H7 (cell line): Measurements from ENCODE around the gene AAK1. TPM values are rescaled to one million over a fixed set of nuclear protein-coding genes. Genes with fewer than 3 reads are reported as not detected.

Source experiments
- DNase-seq: peaks from one replicate; pipeline ENCODE4 v3.0.0; 2012
- H3K27me3 ChIP-seq: 2 replicates; pipeline ENCODE4 v1.6.0; 2011; ENCODE audit warnings: mild to moderate bottlenecking, low read length; ENCODE audit not compliant: control insufficient read depth, insufficient read depth
- H3K36me3 ChIP-seq: replicated peaks from 2 replicates; pipeline ENCODE4 v1.5.1; 2011; ENCODE audit warnings: low read length; ENCODE audit not compliant: control insufficient read depth, insufficient read depth
- H3K4me3 ChIP-seq: 2 replicates; pipeline ENCODE4 v1.5.1; 2011; ENCODE audit warnings: low read depth, mild to moderate bottlenecking, control low read depth, low read length, moderate library complexity; ENCODE audit not compliant: insufficient read depth
- total RNA-seq: library from RNA; depleted of rRNA; stranded (reverse); fragments of >200 nt; shearing (Covaris generic); gene quantifications from 2 replicates; pipeline ENCODE4 v1.2.3, GENCODE V29; 2014

AAK1 gene
- total RNA-seq, 1 experiment from 2014 or later: 26.5 TPM

DNA sequence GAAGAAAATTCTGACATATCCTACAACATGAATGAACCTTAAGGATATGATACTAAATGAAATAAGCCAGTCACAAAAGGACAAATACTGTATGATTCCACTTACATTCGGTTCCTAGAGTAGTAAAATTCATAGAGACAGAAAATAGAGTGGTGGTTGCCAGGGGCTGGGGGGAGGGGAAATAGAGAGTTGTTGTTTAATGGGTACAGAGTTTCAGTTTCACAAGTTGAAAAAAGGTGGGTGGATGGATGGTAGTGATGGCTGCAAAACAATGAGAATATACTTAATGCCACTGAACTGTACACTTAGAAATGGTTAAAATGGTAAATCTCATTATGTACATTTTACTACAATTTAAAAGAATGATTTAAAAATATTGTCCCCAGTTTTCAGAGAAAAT is 153.1 kb downstream of the AAK1 start:
- no peak for DNase-seq
- no peak overlapping the region for H3K4me3 ChIP-seq
- H3K27me3 ChIP-seq: no peaks in the 10 kb centered on the region
- H3K36me3 ChIP-seq: no peaks in the 10 kb centered on the region

DNA sequence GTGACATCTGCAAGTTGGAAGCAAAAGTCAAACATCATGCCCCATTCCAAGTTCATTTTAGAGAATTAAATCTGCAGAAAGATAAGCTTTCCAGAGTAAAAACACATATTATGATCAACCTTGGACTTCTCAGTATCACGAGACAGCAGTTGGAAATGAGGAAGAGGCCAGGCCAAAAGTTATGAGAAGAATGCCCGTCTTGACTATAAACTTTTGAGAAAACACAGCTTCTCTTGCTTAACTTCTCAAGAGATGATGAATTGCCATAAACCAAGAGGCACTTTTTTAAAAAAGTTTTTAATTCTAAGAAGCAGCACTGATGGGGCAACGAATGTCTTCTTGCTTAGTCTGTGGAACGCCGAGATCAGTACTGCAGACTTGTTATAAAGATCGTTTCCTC is 153.7 kb downstream of the AAK1 start:
- Histone ChIP-seq H3K27me3 (no peaks in the 10 kb centered on the region), H3K4me3 (no peak overlapping the region), H3K36me3 (no peaks in the 10 kb centered on the region)
- DNase-seq: no peak

DNA sequence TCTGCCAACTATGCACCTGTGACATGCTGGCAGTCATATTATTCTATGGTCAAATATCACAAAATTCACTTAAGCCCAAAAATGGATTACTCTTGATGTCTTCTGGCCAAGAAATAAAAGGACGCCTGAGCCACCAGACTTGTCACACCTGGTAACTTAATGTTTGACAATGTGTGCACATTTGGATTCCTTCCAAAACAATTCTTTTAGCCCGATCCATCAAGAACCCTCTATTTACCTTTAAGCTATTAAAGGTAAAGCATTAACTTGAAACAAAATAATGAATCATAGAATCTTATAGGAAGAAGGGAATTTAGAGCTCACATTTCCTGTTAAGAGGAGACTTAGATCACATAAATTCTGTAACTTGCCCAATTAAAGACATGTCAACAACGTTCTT is 159.8 kb downstream of the AAK1 start:
- no peak for DNase-seq
- Histone ChIP-seq H3K4me3 (no peak overlapping the region), H3K27me3 (no peaks in the 10 kb centered on the region), H3K36me3 (no peaks in the 10 kb centered on the region)

DNA sequence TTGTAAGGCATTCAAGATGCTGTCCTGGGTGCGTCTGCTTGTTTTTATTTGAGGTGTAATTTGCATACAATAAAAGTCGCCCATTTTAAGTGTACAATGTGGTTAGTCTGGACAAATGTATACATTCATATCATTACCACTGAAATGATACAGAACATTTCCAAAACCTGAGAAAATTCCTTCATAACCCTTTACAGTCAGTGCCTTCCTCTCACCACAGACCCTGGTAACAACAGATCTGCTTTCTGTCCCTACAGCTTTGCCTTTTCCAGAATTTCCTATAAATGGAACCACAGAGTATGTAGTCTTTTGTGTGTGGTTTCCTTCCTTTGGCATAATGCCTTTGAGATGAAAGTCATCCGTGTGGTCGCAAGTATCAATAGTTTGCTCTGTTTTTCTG is 160.5 kb downstream of the AAK1 start:
- Histone ChIP-seq H3K27me3 (no peaks in the 10 kb centered on the region), H3K36me3 (no peaks in the 10 kb centered on the region), H3K4me3 (no peak overlapping the region)
- DNase-seq: no peak

DNA sequence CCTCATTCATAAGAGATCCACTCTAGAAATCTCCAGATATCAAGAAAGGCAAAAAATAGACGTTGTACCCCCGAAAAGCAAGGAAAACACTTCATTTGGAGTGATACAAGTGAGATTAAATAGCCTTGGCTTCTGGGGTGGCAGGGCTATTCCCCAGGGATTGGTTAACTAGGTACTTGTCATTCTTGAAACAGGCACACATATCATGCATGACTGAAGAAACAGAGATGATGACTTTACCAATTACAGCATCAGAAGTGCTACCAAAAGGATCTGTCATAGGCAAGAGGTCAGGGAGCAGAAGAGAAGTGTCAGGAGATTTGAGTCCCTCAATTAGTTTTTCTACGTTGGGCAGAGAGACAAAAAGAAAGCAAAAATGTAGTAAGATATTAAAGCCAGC is 161.1 kb downstream of the AAK1 start:
- H3K4me3 ChIP-seq: no peak overlapping the region
- no peak for DNase-seq
- no peaks in the 10 kb centered on the region for H3K36me3 ChIP-seq
- no peaks in the 10 kb centered on the region for H3K27me3 ChIP-seq

DNA sequence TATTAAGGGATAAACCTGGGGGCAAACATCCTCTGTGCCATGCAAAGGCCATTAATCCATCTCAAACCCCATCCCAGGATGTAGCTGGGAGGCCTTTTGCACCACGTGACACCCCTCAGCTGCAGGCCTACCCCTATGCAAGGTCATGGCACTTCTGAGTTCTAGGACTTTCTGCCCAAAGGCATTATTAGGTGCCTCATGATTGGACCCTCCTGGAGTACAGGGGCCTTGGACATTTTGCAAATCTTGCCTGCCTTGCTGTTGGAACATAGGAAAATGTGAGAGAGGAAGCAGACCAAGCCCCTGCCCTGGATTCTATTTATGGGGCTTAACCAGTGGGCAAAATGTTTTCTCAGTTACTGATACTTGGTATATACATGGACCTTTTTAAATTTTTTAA is 162.1 kb downstream of the AAK1 start:
- no peaks in the 10 kb centered on the region for H3K27me3 ChIP-seq
- DNase-seq: no peak

DNA sequence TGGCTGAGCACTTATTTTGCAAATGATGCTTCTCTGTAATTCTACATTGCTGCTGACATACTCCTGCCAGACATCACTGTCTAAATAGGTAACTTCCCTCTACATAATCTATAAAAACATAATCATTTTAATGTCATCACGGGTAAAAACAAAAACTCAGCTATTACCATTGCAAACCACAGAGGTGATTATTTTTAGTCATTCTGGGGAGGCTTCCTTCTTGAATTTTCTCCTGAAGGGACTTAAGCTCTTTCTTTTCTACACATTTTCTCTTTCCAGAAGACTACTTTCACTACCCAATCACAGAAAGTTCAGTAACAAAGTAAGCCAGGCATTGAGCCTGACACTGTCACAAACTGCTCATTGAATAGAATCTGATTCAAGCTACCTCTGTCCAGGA is 165.9 kb downstream of the AAK1 start:
- Histone ChIP-seq H3K27me3 (no peaks in the 10 kb centered on the region), H3K4me3 (no peak overlapping the region), H3K36me3 (no peaks in the 10 kb centered on the region)
- no peak for DNase-seq

More for the DNA sequence above, 162.1 kb downstream of the AAK1 start:
- H3K4me3 ChIP-seq: no peak overlapping the region
- H3K36me3 ChIP-seq: no peaks in the 10 kb centered on the region

DNA sequence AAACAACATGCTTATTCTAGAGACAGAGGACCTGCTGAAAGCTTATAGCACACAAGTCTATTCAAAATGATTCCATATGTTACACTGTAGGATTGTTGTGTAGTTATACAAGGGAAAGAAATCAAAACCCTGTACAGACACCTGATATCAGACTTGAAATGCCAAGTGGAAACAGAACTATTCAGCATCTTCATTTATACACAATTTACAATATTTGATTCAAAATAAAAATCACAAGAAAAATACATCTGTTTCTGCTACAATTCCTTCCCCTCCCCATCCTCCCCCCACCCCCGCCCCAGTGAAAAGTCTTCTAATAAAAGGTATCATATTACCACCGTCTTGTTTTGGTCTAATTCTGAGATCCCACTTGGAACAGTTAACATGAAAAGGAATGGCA is 168.9 kb downstream of the AAK1 start:
- H3K36me3 ChIP-seq: no peaks in the 10 kb centered on the region
- H3K4me3 ChIP-seq: no peak overlapping the region
- H3K27me3 ChIP-seq: no peaks in the 10 kb centered on the region
- DNase-seq: no peak

DNA sequence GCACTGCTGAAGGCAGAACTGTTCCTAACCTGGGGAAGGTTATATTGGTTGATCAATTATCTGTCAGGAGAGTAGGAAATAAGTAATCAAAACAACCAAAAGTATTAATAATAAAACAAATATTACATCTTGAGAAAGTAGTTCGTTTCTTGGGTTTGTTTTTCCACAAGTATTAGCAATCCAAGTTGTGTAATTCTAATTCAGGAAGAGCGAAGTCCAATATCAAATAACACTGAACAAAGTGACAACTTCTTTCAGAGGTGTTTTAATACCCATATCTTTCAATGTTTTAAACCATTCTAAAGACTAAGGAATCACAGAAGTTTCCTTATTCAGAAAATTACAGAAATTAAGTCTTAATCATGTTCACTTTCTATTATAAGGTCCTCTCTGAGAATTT is 171.7 kb downstream of the AAK1 start:
- no peak overlapping the region for H3K4me3 ChIP-seq
- no peaks in the 10 kb centered on the region for H3K36me3 ChIP-seq
- no peak for DNase-seq

DNA sequence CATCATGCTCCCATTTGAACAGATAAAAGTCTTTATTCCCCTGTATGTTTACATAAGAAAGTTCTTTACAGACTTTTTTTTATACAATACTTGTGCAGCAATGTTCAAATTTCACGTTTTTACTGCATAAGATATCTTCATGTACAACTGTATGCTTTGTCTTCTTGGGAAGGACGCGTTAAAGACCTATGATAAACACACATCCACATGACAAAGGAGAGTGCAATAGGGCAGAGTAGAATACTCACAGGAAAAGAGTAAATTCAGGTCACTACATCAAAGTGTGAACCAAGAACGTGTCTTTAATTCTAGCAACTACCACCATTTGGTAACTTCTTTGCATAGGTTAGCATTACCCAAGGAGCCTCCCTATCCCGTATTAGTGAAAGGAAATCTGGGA is 172.6 kb downstream of the AAK1 start:
- H3K36me3 ChIP-seq: no peaks in the 10 kb centered on the region; the same call in 1 of the 2 replicates
- H3K4me3 ChIP-seq: no peak overlapping the region
- H3K27me3 ChIP-seq: no peaks in the 10 kb centered on the region
- no peak for DNase-seq

More for the DNA sequence above, 171.7 kb downstream of the AAK1 start:
- no peaks in the 10 kb centered on the region for H3K27me3 ChIP-seq

DNA sequence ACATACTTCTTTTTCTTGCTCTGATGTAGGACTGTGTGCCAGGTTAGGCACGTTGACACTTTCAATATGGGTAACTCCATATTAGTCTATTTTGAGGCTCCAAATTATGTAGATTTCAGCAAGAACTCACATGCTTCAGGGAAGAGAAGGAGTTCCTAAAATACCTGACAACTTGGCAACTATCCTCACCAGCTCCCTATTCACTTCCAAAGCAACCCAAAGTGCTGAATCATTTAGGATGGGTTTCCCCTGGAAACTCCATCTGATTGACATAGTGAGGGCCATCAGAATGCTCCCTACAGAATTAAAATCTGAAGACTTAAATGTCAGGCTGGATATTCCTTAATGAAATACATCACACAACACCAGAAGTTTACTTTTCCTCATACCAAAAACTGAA is 173.8 kb downstream of the AAK1 start:
- no peak for DNase-seq
- Histone ChIP-seq H3K4me3 (no peak overlapping the region), H3K36me3 (no peaks in the 10 kb centered on the region; the same call in none of the 2 replicates), H3K27me3 (no peaks in the 10 kb centered on the region)

DNA sequence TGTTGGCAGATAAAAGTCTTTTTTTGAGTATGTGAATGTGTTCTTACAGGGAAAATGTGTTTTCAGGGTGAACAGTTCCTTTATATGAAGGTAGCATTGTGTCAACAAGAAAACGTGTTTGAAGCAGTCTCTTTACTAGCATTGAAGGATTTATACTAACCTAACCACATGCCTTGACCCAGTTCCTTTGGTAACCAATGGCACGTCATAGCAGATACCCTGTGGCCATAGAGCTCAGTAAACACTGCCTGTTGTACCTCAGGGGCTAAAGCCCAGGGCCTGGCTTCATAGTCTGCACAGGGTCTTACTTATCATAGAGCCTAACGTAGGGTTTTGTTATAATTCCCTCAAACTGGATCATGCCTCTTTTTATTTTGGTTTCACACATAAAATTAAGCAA is 174.2 kb downstream of the AAK1 start:
- Histone ChIP-seq H3K27me3 (no peaks in the 10 kb centered on the region), H3K4me3 (no peak overlapping the region), H3K36me3 (no peaks in the 10 kb centered on the region; the same call in none of the 2 replicates)
- no peak for DNase-seq

DNA sequence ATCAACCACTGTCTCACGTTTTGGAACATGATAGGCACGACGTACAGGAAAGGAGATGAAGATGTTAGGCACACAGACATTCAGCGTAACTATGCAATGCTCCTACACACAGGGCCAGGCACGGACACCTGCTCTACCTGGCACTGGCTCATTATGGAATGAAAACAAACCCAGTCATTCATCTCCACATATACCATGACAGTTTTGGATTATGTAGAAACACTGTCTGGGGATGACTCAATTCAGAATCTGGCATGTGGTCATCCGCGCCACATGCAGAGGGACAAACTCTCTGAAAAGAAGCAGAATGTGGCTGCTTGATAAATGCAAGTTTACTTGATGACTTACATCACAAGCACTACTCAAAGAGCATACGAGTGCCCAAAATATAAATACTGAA is 176.8 kb downstream of the AAK1 start:
- no peak for DNase-seq
- Histone ChIP-seq H3K27me3 (no peaks in the 10 kb centered on the region), H3K4me3 (no peak overlapping the region), H3K36me3 (no peaks in the 10 kb centered on the region; the same call in none of the 2 replicates)

DNA sequence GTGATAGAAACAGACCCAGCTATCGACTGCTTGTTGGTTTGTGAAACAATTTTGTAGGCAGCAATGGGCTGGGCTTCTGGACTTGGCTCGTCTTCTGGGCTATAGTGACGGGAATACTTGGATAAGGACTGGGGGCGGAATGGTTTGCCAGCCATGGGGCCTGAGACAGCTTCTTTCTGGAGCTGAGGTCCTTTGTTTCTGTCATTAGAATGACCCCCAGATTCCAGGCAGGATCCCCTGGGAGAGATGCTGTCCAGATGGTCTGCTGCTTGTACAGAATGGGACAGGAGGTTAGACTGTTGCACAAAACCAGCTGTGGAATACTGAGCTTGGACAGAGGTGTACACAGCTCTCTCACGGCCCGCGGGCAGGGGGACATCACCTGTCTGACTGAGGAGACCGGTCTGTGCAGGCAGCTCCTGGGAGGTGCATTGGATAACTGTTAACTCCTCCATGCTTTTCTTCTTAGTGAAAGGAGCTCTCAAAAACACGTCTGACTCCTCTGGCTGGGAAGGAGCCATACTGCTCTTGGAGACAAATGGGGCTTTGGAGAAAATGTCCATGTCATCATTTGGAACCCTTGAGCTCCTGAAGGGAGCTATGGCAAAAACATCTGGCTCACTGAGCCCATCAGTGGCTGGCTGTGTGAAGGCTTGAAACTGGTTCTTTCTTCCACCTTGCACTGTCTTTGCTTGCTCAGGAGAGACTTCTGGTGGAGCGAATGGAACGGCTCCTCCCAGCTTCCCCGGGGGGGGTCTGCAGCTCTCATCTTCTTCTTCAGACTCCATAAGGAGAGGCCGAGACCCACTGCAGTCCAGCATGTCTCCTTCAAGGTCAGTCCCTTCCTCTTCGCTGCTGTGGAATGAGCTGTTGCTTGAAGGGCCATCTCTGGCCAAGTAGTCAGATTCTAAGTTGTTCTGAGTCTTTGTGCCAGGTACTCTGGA is 177.8 kb downstream of the AAK1 start:
- H3K27me3 ChIP-seq: no peaks in the 10 kb centered on the region
- no peak for DNase-seq

DNA sequence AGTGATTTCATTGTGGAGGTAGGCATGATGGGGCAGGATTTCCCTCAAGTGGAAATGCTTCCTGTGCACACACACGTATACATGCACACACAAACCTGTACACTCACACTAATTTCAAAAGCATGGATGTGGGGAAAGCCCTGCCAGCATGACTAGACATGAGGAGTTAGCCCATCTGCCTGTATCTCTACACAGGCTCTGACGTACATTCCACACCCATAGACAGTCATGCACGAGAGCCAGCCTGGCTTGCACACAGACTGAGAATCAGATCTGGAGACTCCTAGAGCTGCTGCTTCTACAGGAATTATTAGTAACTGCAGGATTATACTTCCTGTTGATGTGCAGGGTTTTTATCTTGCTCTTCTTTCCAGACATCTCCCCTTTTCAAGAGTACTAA is 179.0 kb downstream of the AAK1 start:
- DNase-seq: no peak
- Histone ChIP-seq H3K27me3 (no peaks in the 10 kb centered on the region), H3K4me3 (no peak overlapping the region), H3K36me3 (no peaks in the 10 kb centered on the region; the same call in none of the 2 replicates)

More for the DNA sequence above, 177.8 kb downstream of the AAK1 start:
- no peaks in the 10 kb centered on the region; the same call in none of the 2 replicates for H3K36me3 ChIP-seq
- no peak overlapping the region for H3K4me3 ChIP-seq
